SU-DHL-6 (cell line): ENCODE results near the gene ZBTB7B.

Experiments
- H2AFZ ChIP-seq: fragments of 200-600 bp; sonication (generic); 2 replicates; pipeline ENCODE4 v1.6.1; 2014; ENCODE audit warnings: low read depth, mild to moderate bottlenecking, moderate library complexity, mixed read lengths, antibody characterized with exemption, low read length; ENCODE audit not compliant: severe bottlenecking
- H3F3A ChIP-seq: fragments of 200-600 bp; shearing (Covaris generic); 2 replicates; pipeline ENCODE4 v1.6.0; 2016; ENCODE audit warnings: antibody characterized with exemption, mild to moderate bottlenecking; ENCODE audit not compliant: insufficient read depth
- H3K27ac ChIP-seq: fragments of 200-600 bp; sonication (generic); 2 replicates; pipeline ENCODE4 v1.5.1; 2016; ENCODE audit warnings: low read depth, mild to moderate bottlenecking, low read length, moderate library complexity, mixed read lengths
- H3K27me3 ChIP-seq: fragments of 200-600 bp; sonication (generic), shearing (Covaris generic); 2 replicates; pipeline ENCODE4 v1.6.0; 2014; ENCODE audit warnings: mild to moderate bottlenecking, low read length
- H3K36me3 ChIP-seq: fragments of 200-600 bp; sonication (generic); 2 replicates; pipeline ENCODE4 v1.6.1; 2014; ENCODE audit warnings: mild to moderate bottlenecking, low read length, mixed read lengths
- H3K4me2 ChIP-seq: fragments of 300-600, 200-600 bp; shearing (Covaris generic), sonication (generic); 2 replicates; pipeline ENCODE4 v1.6.0; 2014; ENCODE audit warnings: low read length, low read depth, mild to moderate bottlenecking; ENCODE audit not compliant: poor library complexity, severe bottlenecking
- H3K4me3 ChIP-seq: fragments of 200-600 bp; sonication (generic); 2 replicates; pipeline ENCODE4 v1.5.1; 2014; ENCODE audit warnings: antibody characterized with exemption, low read length, mild to moderate bottlenecking, mixed read lengths; ENCODE audit not compliant: insufficient read depth, poor library complexity, severe bottlenecking
- H3K79me2 ChIP-seq: fragments of 200-600 bp; sonication (generic); 2 replicates; pipeline ENCODE4 v1.6.1; 2014; ENCODE audit warnings: mild to moderate bottlenecking, low read length, moderate library complexity; ENCODE audit not compliant: insufficient read depth
- H3K9ac ChIP-seq: fragments of 200-600 bp; sonication (generic); 2 replicates; pipeline ENCODE4 v1.7.0; 2014; ENCODE audit warnings: mild to moderate bottlenecking, low read length
- H3K9me2 ChIP-seq: fragments of 200-600 bp; sonication (generic); replicated peaks from 2 replicates; pipeline ENCODE4 v1.6.1; 2014; ENCODE audit warnings: low read length; ENCODE audit not compliant: insufficient read depth
- H3K9me3 ChIP-seq: fragments of 200-600 bp; sonication (generic); 2 replicates; pipeline ENCODE4 v1.6.1; 2014; ENCODE audit warnings: low read length, mixed read lengths; ENCODE audit not compliant: insufficient read depth
- H4K20me1 ChIP-seq: fragments of 200-600 bp; sonication (generic); 2 replicates; pipeline ENCODE4 v1.6.1; 2014; ENCODE audit warnings: low read depth, mild to moderate bottlenecking, antibody characterized with exemption, low read length, moderate library complexity, mixed read lengths
- CTCF ChIP-seq: fragments of 200-600 bp; sonication (generic); IDR thresholded peaks from one replicate; pipeline ENCODE4 v1.5.1; 2017; ENCODE audit warnings: antibody characterized with exemption, mild to moderate bottlenecking, low read length, moderate library complexity; ENCODE audit not compliant: insufficient read depth, poor library complexity, severe bottlenecking
- EZH2phosphoT487 ChIP-seq: fragments of 200-600 bp; sonication (generic), shearing (Covaris generic); conservative IDR thresholded peaks from 2 replicates; pipeline ENCODE4 v1.6.1; 2018; ENCODE audit warnings: mild to moderate bottlenecking, antibody characterized with exemption, low read length, moderate library complexity, mixed read lengths

ZBTB7B gene

GRCh38 chr1:155002464-155003226, at the start of gene ZBTB7B:
TSS of gene ZBTB7B (plus strand) at chr1:155002802. CDS start at chr1:155014661, 11,859 bp downstream.
- no peaks in the 10 kb centered on the region for H4K20me1 ChIP-seq
- H3K9ac ChIP-seq, result peak within 1 kb of the TSS; percentile 38
- H3K9me2 ChIP-seq, result no peaks in the 10 kb centered on the region
- H3K79me2 ChIP-seq, result no peaks in the 10 kb centered on the region
- H3F3A ChIP-seq, result peaks cover 11% of the 10 kb centered on the region; the same call in 1 of the 2 replicates
- no peaks in the 10 kb centered on the region for H3K9me3 ChIP-seq
- H3K4me3 ChIP-seq, result peak within 1 kb of the TSS; percentile 50
- TF ChIP-seq CTCF (no peak), EZH2phosphoT487 (0 out of 2 replicates have a peak, but pooled peaks have one; percentile 67)
- no peak within 1 kb of the TSS for H2AFZ ChIP-seq
- H3K27ac ChIP-seq, result no peak within 1 kb of the TSS
- no peaks in the 10 kb centered on the region for H3K27me3 ChIP-seq
- H3K36me3 ChIP-seq, result no peaks in the 10 kb centered on the region
- peak within 1 kb of the TSS; percentile 69 for H3K4me2 ChIP-seq

GRCh38 chr1:154953611-154954038, 49.0 kb upstream of the ZBTB7B start:
- no peaks in the 10 kb centered on the region for H3K36me3 ChIP-seq
- no peaks in the 10 kb centered on the region for H3K79me2 ChIP-seq
- no peaks in the 10 kb centered on the region for H3K27me3 ChIP-seq
- no peak overlapping the region for H3K27ac ChIP-seq
- no peaks in the 10 kb centered on the region for H3K9me3 ChIP-seq
- H3K4me3 ChIP-seq, result no peak overlapping the region
- no peaks in the 10 kb centered on the region for H4K20me1 ChIP-seq
- TF ChIP-seq CTCF, result no peak
- no peak for TF ChIP-seq EZH2phosphoT487
- H3K9ac ChIP-seq, result no peak overlapping the region
- peaks cover 18% of the 10 kb centered on the region for H3F3A ChIP-seq
- no peak overlapping the region for H2AFZ ChIP-seq
- H3K9me2 ChIP-seq, result no peaks in the 10 kb centered on the region
- H3K4me2 ChIP-seq, result no peak overlapping the region

GRCh38 chr1:154954541-154954940, 48.1 kb upstream of the ZBTB7B start:
- H3K27ac ChIP-seq, result no peak overlapping the region
- TF ChIP-seq CTCF, result no peak
- TF ChIP-seq EZH2phosphoT487, result no peak
- H3F3A ChIP-seq, result peaks cover 18% of the 10 kb centered on the region

More at GRCh38 chr1:154954541-154954940, 48.1 kb upstream of the ZBTB7B start:
- H3K9me2 ChIP-seq, result no peaks in the 10 kb centered on the region
- no peaks in the 10 kb centered on the region for H3K27me3 ChIP-seq
- H3K4me3 ChIP-seq, result no peak overlapping the region
- peak overlapping the region; percentile 91 for H3K4me2 ChIP-seq
- H2AFZ ChIP-seq, result no peak overlapping the region
- H3K9me3 ChIP-seq, result no peaks in the 10 kb centered on the region
- no peak overlapping the region for H3K9ac ChIP-seq
- H3K79me2 ChIP-seq, result no peaks in the 10 kb centered on the region
- H3K36me3 ChIP-seq, result no peaks in the 10 kb centered on the region
- H4K20me1 ChIP-seq, result no peaks in the 10 kb centered on the region
